Prostate gland (tissue), 2 donors: ENCODE measurements around the gene LRCH1.

Source experiments
- POLR2A ChIP-seq: fragments of 450-650 bp; IDR thresholded peaks from one replicate; pipeline ENCODE4 v1.6.1; 2016; ENCODE audit warnings: antibody characterized with exemption, mild to moderate bottlenecking
- TF ChIP-seq, protein P1 (sequence below), 4 experiments: fragments of 200-600 bp in 2 of 4; fragments of 450-650 bp in 2 of 4; sonication (generic) in 2 of 4; IDR thresholded peaks; 1 replicate in 3 of 4; 2 replicates in 1 of 4; pipeline ENCODE4 v1.5.1; 2016 to 2019; ENCODE audit warnings: antibody characterized with exemption in 4 of 4, mild to moderate bottlenecking in 2 of 4, moderate library complexity in 2 of 4

DNA sequence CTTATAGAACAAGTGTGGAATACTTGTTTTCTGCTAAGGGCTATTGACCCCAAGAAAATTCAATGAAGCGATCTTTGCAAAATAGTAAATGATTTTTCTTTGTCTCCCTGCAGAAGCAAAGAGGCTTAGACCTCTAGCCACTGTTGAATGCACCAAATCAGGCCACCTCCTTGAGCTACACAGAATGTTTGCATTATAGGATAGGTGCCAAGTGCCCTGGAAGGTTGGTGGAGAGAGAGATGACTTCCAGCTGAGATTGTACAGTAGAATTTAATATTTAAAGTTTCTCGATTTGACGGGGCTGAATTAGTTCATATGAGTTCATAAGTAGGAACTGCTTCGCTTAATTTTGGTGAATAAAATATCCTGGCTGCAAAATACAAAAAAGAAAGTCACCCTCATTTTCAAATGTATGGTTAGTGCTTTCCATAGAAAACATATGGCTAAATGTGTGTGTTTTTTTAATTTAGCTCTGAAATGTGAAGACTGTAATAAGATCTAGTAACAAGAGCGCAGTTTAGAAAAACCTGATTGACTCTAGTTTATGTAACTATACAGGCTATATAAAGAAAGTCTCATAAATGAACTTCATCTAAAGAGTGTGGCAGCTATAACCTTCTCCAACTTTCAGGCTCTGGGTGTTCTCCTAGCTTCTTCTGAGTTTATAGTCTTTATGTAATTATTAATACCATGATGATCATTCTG lies 41.6 kb downstream of the LRCH1 start:
- TF ChIP-seq POLR2A = no peak
- TF ChIP-seq, protein P1, sequence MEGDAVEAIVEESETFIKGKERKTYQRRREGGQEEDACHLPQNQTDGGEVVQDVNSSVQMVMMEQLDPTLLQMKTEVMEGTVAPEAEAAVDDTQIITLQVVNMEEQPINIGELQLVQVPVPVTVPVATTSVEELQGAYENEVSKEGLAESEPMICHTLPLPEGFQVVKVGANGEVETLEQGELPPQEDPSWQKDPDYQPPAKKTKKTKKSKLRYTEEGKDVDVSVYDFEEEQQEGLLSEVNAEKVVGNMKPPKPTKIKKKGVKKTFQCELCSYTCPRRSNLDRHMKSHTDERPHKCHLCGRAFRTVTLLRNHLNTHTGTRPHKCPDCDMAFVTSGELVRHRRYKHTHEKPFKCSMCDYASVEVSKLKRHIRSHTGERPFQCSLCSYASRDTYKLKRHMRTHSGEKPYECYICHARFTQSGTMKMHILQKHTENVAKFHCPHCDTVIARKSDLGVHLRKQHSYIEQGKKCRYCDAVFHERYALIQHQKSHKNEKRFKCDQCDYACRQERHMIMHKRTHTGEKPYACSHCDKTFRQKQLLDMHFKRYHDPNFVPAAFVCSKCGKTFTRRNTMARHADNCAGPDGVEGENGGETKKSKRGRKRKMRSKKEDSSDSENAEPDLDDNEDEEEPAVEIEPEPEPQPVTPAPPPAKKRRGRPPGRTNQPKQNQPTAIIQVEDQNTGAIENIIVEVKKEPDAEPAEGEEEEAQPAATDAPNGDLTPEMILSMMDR (IDR thresholded peaks at IDR 0.05) = no peak
